GM04503 (cell line): ENCODE results near the gene ASPSCR1.

ENCODE experiments used
- DNase-seq: peaks from one replicate; pipeline ENCODE4 v3.0.0-alpha.2; 2012; ENCODE audit warnings: low read depth

Gene ASPSCR1

GRCh38 chr17:81977211-81977808, at the start of gene ASPSCR1:
Gene ASPSCR1, plus strand, starts transcription at chr17:81977629. Its CDS starts 18 bp downstream, at chr17:81977647.
- no peak for DNase-seq

- DNase-seq, result no peak
Observed at GRCh38 chr17:81927653-81928543, 49.5 kb upstream of the ASPSCR1 start, which contains the start of gene MAFG. Gene MAFG, minus strand, starts transcription at chr17:81927735. Its CDS starts 4,550 bp downstream, at chr17:81923185.

- no peak for DNase-seq
Observed at GRCh38 chr17:81928544-81929252, 48.7 kb upstream of the ASPSCR1 start.

- DNase-seq, result no peak
Observed at GRCh38 chr17:81929253-81930141, 47.9 kb upstream of the ASPSCR1 start.

- DNase-seq, result no peak
Observed at GRCh38 chr17:81930142-81931125, 47.0 kb upstream of the ASPSCR1 start.

GRCh38 chr17:81931189-81931556, 46.3 kb upstream of the ASPSCR1 start:
- no peak for DNase-seq

- no peak for DNase-seq
Observed at GRCh38 chr17:81931557-81932332, 45.7 kb upstream of the ASPSCR1 start.

- DNase-seq, result no peak
Observed at GRCh38 chr17:81932333-81932983, 45.0 kb upstream of the ASPSCR1 start.

- no peak for DNase-seq
Observed at GRCh38 chr17:81933178-81933699, 44.2 kb upstream of the ASPSCR1 start.

GRCh38 chr17:81934098-81934757, 43.2 kb upstream of the ASPSCR1 start:
- DNase-seq, result no peak

GRCh38 chr17:81934850-81935708, 42.4 kb upstream of the ASPSCR1 start:
- no peak for DNase-seq

- no peak for DNase-seq
Observed at GRCh38 chr17:81935709-81936084, 41.7 kb upstream of the ASPSCR1 start.

GRCh38 chr17:81939218-81939617, 38.2 kb upstream of the ASPSCR1 start:
- DNase-seq, result no peak

- DNase-seq, result no peak
Observed at GRCh38 chr17:81939881-81940385, 37.5 kb upstream of the ASPSCR1 start.

- no peak for DNase-seq
Observed at GRCh38 chr17:81940538-81941483, 36.6 kb upstream of the ASPSCR1 start.
